HG02763 (cell line): ENCODE data around the gene KCTD12.

ENCODE experiments used
- ATAC-seq: cut with Tn5 transposase; IDR thresholded peaks from one replicate; pipeline ENCODE4 v1.9.1; 2021; ENCODE audit warnings: mild to moderate bottlenecking, moderate library complexity; ENCODE audit not compliant: unreplicated experiment

KCTD12 gene

GRCh38 chr13:76860706-76861105 is 25.5 kb downstream of the KCTD12 start:
- no peak for ATAC-seq

DNA sequence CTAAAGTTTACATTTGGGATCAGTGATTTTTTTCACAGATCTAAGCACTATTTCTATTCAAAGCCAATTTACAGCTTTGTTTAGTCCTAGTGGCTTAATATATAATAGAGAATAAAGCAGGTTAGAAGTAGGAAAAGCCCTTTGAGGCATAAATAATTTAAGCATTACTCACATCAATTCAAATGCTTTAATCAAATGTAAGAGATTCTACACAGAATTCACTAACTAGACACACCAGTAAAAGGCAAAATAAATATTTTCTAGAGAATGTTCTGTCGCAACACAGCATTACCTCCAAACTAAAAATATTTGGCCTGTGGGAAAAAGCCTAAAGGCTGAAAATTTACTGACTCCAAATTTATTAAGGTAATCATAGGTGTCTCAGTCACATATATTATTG is 31.3 kb downstream of the KCTD12 start:
- no peak for ATAC-seq

DNA sequence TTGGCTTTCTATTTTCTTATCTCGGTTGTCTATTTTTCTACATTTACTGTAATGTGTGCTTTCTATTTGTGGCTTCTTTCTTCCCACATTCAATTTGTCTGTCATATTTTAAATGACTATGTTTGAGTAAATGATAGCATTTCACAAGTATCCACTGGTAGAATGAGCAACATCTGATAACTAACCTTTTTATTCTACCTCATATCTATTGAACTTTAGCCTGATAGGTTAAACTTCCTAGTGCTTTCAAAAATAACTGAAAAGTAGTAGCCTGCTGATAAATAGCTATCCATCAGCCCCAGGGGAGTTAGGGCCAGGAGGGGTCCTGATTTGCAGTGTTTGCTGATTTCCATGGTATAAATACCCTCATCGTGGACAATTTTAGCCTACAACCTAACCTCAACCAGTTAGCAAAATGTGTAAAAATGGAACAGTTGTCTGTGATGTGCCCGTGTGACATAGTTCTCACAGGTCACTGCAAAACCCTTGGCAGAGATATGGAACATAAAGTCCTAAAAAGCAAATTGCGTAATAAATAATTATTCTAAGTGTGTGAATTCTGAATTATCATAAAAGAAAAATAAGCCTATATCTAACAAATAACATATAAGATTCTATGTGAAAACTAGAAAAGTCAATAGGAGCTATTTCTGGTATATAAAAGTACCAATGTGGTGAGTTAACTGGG is 32.1 kb downstream of the KCTD12 start:
- no peak for ATAC-seq

- no peak for ATAC-seq
These were observed 32.7 kb downstream of the KCTD12 start for GRCh38 chr13:76853481-76853880.

DNA sequence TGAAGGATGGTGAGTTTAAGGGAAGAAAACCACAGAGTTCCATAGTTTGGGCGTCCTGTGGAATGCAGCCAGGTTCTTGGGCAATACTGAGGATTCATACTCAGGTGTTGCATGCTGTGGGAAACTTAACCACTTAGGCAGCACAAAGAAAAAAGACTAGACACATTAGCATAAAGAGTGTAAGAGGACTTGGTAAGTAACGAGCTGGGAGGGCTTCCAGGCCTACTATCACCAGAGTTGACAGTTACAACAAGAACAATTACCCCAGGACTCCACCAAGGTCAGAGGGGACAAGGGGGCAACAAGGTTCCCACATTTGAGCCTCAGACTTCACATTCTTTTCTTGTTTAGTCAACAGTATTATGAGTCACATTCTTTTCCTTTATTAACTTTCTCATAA is 33.2 kb downstream of the KCTD12 start:
- ATAC-seq: no peak

GRCh38 chr13:76851961-76852360 is 34.2 kb downstream of the KCTD12 start:
- ATAC-seq: no peak

- ATAC-seq: no peak
These were observed 36.7 kb downstream of the KCTD12 start for GRCh38 chr13:76849493-76849892.

- no peak for ATAC-seq
These were observed 37.6 kb downstream of the KCTD12 start for GRCh38 chr13:76848596-76848995.

- no peak for ATAC-seq
These were observed 39.8 kb downstream of the KCTD12 start for GRCh38 chr13:76846363-76846762.

GRCh38 chr13:76845865-76846264 is 40.3 kb downstream of the KCTD12 start:
- ATAC-seq: no peak

- ATAC-seq: no peak
These were observed 40.8 kb downstream of the KCTD12 start for GRCh38 chr13:76845367-76845766.

- ATAC-seq: no peak
These were observed 48.4 kb downstream of the KCTD12 start for GRCh38 chr13:76837801-76838200.

DNA sequence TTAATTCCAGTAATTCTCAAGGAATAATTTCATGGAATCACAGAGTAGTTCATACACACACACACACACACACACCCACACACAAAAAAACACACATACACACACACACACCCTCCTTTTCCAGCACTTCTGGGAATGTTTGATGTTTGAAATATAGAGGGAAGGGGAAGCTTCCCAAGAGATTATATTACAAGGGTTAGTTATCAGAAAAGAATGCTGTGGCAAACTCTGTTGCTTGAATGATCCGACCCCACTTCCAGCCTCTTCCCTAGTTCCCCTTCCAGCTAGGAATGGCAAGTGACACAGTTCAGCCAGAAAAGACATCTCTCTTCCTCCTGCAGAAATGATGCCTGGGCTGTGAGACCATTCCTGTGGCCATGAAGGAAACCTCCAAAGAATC is 49.9 kb downstream of the KCTD12 start:
- ATAC-seq: no peak

DNA sequence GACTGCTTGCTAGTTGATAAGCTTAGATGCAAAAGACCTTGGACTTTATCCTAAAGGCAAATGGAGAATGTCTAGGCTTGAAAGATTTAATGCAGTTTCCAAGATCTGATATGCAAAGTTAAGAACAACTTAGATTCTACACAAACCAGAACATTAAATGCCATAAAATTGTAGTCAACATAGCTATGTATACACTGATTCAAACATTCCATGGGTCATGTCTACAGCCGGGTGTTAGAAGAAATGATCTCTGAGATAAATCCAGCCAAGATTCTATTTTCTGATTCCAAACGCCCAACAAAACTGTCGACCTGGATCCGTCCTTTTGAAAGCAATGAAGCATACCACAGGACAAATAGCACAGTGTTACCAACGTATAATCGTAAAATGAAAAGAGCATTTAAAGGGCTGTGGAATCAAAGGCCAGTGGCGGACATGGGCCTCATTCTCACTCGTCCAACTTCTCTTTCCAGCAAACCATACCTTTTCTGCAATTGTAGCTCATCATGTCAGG is 52.7 kb downstream of the KCTD12 start:
- no peak for ATAC-seq

DNA sequence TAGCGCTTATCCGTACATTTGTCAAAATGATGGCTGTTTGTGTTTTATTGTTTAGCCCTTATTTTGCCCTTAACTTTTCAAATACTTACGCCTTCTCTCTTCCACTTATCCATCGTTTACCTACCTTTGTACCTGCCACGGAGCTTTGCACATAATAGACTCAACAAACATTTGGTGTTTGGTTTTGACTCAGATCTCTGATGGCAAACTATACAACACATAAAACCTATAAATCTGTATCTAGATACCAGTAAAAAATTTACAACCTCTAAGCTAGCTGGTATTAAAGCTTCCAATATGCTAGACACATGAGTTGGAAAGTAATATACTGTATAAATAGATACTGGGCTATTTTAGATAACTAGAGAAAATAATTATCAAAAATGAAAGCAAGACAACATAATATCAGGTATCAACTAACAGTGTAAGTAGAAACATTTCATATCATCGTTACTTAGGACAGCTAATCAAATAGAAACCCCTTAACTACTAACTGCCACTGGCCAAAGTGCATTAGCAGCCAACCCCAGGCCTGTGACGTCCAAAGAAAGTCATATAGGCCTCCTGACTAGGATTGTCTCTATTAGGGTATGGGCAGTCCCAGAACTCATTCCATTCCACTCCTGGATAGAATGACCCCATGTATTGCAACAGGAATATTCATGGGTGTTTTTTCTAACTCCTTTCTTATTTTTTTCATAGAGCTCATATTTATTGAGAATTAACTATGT is 53.8 kb downstream of the KCTD12 start:
- no peak for ATAC-seq

DNA sequence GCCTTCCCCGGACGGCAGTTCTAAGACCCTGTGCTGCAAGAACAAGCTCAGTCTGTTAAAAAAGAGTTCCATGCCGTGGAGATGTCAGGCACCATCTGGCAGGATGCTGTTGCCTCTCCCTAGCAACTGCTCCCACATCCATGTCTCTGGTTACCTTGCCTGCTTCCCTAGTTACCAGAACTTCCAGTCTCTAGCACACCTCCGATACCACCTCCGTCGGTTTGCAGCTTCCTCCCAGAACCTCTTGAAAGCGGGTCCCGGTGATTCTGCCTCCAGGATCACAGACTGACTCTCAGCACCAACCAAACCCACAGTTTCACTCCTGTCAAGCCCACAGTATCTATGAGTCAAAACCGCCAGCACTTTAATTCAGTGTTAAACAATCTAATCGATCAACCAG is 55.4 kb downstream of the KCTD12 start:
- no peak for ATAC-seq
